Measurements from ENCODE around the gene ISYNA1. TPM values are rescaled to one million over a fixed set of nuclear protein-coding genes. Genes with fewer than 3 reads are reported as not detected.
A peak's percentile ranks its signal among the peaks of the same experiment; 100 is the strongest.

ISYNA1 gene
- total and polyA plus RNA-seq, 10 of the 15 experiments (the other 5 are each of a cell fraction or from before 2014, with no cell fraction given), result 1.9 to 37.0 (median 9.1) TPM

DNA sequence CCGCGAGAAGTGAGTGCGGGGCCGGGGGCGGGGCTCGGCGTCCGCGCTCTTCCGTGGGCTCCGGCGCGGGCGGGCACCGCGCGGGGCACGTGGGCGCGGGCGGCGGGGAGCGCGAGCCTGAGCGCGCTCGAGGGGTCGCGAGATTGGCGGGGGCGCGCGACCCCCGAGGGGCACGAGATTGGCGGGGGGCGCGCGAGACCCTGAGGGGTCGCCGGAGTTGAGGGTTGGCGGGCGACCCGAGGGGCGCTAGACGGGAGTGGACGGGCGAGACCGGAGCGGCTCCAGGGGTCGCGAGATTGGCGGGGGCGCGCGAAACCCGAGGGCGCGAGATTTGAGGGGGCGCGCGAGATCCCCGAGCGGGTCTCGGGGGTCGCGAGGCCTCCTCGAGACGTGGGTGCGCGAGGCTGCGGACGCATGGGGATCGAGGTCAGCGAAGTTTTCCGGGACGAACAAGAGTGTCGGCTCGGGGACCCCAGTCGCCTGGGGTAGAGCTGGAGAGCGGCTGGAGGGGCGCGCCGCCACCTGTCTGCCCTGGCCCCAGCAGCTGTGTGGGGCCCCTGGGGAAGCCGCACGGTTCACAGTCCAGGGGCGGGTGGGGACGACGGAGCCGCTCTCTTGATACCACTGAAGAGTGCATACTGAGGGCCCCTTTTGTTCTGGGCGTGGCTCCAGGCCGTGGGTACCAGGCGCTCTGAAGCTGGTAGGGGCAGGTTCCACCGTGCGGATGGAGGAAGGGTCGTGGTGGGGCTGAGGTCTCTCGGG, 18.1 kb downstream of the ISYNA1 start (continued):
- TF ChIP-seq ZBTB4 (CRISPR knock-in tag; IDR thresholded peaks at IDR 0.05) (no peak), MTA3 (IDR thresholded peaks at IDR 0.05; ENCODE audit: borderline replicate concordance, low read length) (no peak), EGR1 (IDR thresholded peaks at IDR 0.05; ENCODE audit: borderline replicate concordance in 1 of 2, low read depth in 2 of 2, low read length in 2 of 2) (no peak), JUNB (IDR thresholded peaks at IDR 0.05) (no peak), EP300 (IDR thresholded peaks at IDR 0.05; ENCODE audit: borderline replicate concordance in 1 of 2, control insufficient read depth in 1 of 2, low read depth in 2 of 2, low read length in 2 of 2) (no peak), CEBPB (IDR thresholded peaks at IDR 0.05; ENCODE audit: borderline replicate concordance in 1 of 2, low read depth in 2 of 2, low read length in 2 of 2) (no peak), POU2F2 (IDR thresholded peaks at IDR 0.05; ENCODE audit: borderline replicate concordance, low read depth, low read length) (no peak), POLR2A (IDR thresholded peaks at IDR 0.05; ENCODE audit: low read depth, low read length) (peak; percentile 71), SPI1 (IDR thresholded peaks at IDR 0.05; ENCODE audit: borderline replicate concordance, insufficient read depth, low read depth, low read length) (no peak), TCF3 (IDR thresholded peaks at IDR 0.05; ENCODE audit: borderline replicate concordance, insufficient read depth, low read depth, low read length) (peak; percentile 56; the same call in 1 of the 2 replicates), KLF5 (IDR thresholded peaks at IDR 0.05; ENCODE audit: partially characterized antibody) (no peak)
- TF ChIP-seq, protein P1, sequence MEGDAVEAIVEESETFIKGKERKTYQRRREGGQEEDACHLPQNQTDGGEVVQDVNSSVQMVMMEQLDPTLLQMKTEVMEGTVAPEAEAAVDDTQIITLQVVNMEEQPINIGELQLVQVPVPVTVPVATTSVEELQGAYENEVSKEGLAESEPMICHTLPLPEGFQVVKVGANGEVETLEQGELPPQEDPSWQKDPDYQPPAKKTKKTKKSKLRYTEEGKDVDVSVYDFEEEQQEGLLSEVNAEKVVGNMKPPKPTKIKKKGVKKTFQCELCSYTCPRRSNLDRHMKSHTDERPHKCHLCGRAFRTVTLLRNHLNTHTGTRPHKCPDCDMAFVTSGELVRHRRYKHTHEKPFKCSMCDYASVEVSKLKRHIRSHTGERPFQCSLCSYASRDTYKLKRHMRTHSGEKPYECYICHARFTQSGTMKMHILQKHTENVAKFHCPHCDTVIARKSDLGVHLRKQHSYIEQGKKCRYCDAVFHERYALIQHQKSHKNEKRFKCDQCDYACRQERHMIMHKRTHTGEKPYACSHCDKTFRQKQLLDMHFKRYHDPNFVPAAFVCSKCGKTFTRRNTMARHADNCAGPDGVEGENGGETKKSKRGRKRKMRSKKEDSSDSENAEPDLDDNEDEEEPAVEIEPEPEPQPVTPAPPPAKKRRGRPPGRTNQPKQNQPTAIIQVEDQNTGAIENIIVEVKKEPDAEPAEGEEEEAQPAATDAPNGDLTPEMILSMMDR (IDR thresholded peaks at IDR 0.05 in 2 of 3, conservative IDR thresholded peaks at IDR 0.05 in 1 of 3; ENCODE audit: control insufficient read depth in 2 of 3, extremely low read depth in 1 of 3, insufficient read depth in 1 of 3, low read depth in 3 of 3, low read length in 3 of 3), result no peak
- TF ChIP-seq, protein P2, sequence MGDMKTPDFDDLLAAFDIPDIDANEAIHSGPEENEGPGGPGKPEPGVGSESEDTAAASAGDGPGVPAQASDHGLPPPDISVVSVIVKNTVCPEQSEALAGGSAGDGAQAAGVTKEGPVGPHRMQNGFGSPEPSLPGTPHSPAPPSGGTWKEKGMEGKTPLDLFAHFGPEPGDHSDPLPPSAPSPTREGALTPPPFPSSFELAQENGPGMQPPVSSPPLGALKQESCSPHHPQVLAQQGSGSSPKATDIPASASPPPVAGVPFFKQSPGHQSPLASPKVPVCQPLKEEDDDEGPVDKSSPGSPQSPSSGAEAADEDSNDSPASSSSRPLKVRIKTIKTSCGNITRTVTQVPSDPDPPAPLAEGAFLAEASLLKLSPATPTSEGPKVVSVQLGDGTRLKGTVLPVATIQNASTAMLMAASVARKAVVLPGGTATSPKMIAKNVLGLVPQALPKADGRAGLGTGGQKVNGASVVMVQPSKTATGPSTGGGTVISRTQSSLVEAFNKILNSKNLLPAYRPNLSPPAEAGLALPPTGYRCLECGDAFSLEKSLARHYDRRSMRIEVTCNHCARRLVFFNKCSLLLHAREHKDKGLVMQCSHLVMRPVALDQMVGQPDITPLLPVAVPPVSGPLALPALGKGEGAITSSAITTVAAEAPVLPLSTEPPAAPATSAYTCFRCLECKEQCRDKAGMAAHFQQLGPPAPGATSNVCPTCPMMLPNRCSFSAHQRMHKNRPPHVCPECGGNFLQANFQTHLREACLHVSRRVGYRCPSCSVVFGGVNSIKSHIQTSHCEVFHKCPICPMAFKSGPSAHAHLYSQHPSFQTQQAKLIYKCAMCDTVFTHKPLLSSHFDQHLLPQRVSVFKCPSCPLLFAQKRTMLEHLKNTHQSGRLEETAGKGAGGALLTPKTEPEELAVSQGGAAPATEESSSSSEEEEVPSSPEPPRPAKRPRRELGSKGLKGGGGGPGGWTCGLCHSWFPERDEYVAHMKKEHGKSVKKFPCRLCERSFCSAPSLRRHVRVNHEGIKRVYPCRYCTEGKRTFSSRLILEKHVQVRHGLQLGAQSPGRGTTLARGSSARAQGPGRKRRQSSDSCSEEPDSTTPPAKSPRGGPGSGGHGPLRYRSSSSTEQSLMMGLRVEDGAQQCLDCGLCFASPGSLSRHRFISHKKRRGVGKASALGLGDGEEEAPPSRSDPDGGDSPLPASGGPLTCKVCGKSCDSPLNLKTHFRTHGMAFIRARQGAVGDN (IDR thresholded peaks at IDR 0.05), result 0 out of 2 replicates have a peak, but pooled peaks have one; percentile 12
- TF ChIP-seq, protein P3, sequence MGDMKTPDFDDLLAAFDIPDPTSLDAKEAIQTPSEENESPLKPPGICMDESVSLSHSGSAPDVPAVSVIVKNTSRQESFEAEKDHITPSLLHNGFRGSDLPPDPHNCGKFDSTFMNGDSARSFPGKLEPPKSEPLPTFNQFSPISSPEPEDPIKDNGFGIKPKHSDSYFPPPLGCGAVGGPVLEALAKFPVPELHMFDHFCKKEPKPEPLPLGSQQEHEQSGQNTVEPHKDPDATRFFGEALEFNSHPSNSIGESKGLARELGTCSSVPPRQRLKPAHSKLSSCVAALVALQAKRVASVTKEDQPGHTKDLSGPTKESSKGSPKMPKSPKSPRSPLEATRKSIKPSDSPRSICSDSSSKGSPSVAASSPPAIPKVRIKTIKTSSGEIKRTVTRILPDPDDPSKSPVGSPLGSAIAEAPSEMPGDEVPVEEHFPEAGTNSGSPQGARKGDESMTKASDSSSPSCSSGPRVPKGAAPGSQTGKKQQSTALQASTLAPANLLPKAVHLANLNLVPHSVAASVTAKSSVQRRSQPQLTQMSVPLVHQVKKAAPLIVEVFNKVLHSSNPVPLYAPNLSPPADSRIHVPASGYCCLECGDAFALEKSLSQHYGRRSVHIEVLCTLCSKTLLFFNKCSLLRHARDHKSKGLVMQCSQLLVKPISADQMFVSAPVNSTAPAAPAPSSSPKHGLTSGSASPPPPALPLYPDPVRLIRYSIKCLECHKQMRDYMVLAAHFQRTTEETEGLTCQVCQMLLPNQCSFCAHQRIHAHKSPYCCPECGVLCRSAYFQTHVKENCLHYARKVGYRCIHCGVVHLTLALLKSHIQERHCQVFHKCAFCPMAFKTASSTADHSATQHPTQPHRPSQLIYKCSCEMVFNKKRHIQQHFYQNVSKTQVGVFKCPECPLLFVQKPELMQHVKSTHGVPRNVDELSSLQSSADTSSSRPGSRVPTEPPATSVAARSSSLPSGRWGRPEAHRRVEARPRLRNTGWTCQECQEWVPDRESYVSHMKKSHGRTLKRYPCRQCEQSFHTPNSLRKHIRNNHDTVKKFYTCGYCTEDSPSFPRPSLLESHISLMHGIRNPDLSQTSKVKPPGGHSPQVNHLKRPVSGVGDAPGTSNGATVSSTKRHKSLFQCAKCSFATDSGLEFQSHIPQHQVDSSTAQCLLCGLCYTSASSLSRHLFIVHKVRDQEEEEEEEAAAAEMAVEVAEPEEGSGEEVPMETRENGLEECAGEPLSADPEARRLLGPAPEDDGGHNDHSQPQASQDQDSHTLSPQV (IDR thresholded peaks at IDR 0.05), result no peak
